ENCODE measurements around the gene NEK10.

GRCh38 chr3:27133060-27133459 is 236.1 kb downstream of the NEK10 start:
- TF ChIP-seq CTCF (conservative IDR thresholded peaks at IDR 0.05; ENCODE audit: low read depth, low read length) (no peak), EZH2 (IDR thresholded peaks at IDR 0.05; ENCODE audit: borderline replicate concordance, low read depth, low read length, poor library complexity, severe bottlenecking) (no peak)
